ENCODE data around the gene LMNA. TPM values are rescaled to one million over a fixed set of nuclear protein-coding genes. Genes with fewer than 3 reads are reported as not detected.
A peak's percentile ranks its signal among the peaks of the same experiment; 100 is the strongest.

LMNA gene
- total RNA-seq, 2 experiments from 2014 or later, result 93.6 to 101 TPM

DNA sequence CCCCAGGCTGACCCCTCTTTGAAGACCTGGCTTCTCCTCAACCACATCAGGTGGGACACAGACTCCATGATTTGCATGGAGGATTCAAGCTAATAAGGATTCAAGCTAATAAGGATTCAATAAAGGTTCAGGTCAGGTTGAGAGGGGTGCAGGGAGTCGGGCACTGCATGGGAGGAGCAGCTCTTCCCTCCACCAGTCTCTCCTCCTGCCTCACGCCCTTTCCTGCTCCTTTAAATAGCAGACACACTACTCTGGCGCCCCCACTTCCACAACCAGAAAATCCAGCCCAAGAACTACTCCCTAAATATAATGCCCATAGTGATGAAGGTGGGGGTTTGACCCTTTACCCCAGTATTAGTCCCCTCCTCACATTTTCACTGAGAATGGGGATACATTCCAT, 39.3 kb upstream of the LMNA start:
- Mint-ChIP-seq H3K4me1 (peaks cover 2% of the 10 kb centered on the region), H3K9me3 (no peaks in the 10 kb centered on the region), H3K27ac (no peak overlapping the region), H3K4me3 (no peak overlapping the region), H3K27me3 (peaks cover 31% of the 10 kb centered on the region), H3K36me3 (ENCODE audit: low read depth) (no peaks in the 10 kb centered on the region)
- CTCF ChIA-PET, result interaction anchor here (1.4 kb wide), 1 partner anchor 9 kb away, joined by 5 read pairs; no protein-coding TSS in a partner anchor
- POLR2A ChIA-PET, result no interaction called here
- no peak for DNase-seq

DNA sequence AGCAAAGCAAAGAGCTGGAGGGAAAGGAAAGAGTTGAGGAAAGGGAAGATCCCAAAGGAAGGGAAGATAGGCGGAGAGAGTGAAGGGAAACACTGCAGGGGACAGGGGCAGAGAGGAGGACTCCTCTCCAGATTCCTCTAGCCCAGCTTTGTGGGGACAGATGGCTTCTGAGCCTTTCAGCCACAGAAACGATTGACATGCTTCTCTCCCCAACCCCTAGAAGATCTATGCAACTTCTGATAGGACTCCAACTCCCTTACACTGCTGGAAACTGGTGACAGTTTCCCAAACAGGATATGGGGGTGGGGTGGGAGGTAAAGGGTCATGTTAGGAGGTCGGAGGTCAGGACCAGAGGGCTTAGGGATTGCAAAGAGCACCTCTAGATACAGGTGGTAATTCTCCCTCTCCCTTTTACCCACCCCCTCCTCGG, 38.7 kb upstream of the LMNA start:
- Mint-ChIP-seq H3K4me3 (no peak overlapping the region), H3K27me3 (peaks cover 32% of the 10 kb centered on the region)
- CTCF ChIA-PET, result interaction anchor here (1.4 kb wide), 1 partner anchor 9 kb away, joined by 5 read pairs; no protein-coding TSS in a partner anchor

DNA sequence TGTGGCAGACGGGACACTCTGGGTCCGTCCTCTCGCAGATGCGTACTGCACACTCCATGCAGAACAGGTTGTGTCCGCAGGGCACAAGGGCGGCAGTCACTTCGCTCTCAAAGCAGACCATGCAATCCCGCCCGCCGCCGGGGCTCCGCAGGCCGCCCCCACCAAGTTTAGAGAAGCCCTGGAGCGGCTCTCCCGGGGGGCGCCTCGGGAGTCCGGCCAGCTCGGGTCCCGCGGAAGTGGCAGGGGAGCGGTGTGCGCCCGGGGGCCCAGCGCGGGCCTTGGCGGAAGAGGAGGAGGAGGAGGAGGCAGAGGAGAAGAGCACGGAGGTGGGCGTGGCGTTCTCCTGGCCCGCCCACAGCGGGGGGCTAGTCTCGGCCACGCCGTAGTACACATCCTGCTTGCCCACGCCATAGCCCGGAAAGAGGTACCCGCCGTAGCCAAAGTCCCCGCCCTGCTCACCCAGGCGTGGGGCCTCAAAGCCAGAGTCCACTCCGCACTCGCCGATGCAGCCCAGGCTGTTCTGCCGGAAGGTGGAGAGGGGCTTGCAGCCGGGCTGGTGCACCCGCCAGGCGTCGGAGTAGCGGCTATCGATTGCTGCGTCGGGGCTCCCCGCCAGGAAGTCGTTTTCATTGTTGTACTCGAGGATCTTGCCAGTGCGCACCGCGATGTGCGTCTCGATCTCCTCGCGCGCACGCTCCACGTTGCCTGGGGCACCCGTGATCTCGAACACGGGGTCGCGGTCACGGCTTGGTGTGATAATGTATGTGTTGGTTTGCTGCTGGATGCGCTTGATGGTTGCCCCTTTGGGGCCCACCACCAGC, 37.7 kb upstream of the LMNA start:
- Mint-ChIP-seq H3K9me3 (no peaks in the 10 kb centered on the region), H3K4me3 (no peak overlapping the region), H3K27me3 (peaks cover 37% of the 10 kb centered on the region), H3K36me3 (ENCODE audit: low read depth) (no peaks in the 10 kb centered on the region), H3K4me1 (peaks cover 6% of the 10 kb centered on the region), H3K27ac (no peak overlapping the region)
- ChIA-PET CTCF (no interaction called here), POLR2A (no interaction called here)
- DNase-seq, result no peak

More for the DNA sequence above, 38.7 kb upstream of the LMNA start:
- H3K36me3 Mint-ChIP-seq (ENCODE audit: low read depth), result no peaks in the 10 kb centered on the region
- DNase-seq, result no peak
- no peak overlapping the region for H3K27ac Mint-ChIP-seq
- POLR2A ChIA-PET, result no interaction called here
- H3K4me1 Mint-ChIP-seq, result peaks cover 2% of the 10 kb centered on the region
- H3K9me3 Mint-ChIP-seq, result no peaks in the 10 kb centered on the region

DNA sequence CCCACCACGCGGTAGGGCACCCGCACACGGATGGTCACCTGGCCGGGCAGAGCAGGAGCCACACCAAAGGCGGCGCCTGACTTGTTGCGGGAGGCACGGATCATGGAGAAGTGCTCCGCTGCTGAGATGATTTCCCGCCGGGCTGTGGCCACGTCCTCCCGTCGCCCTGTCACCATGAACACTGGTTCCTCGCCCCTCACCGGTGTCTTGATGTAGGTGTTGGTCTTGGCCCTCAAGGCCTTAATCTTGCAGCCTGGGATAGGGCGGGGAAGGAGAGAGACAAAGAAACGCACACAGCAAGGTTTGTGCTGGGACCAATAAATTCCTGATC, 37.1 kb upstream of the LMNA start:
- CTCF ChIA-PET, result no interaction called here
- Mint-ChIP-seq H3K27me3 (peaks cover 38% of the 10 kb centered on the region), H3K27ac (no peak overlapping the region), H3K4me3 (no peak overlapping the region), H3K36me3 (ENCODE audit: low read depth) (no peaks in the 10 kb centered on the region), H3K9me3 (no peaks in the 10 kb centered on the region), H3K4me1 (peaks cover 7% of the 10 kb centered on the region)
- DNase-seq, result no peak
- POLR2A ChIA-PET, result no interaction called here

DNA sequence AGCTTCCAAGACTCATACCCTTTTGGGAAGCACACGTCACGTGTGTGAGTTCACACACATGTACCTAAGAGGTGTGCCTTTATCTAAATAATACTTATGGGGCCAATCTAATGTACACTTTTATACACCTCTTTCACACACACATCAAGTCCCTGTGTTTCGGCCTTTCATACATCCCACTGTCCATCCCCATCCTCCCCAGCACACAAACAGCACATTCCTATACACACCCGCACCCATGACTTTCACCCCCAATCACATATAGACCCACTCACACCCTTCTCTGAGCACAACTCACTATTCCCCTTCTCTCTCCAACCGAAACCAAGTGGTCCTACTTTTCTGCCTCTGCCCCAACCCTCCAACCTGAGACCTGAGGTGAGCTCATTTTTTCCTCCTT, 35.8 kb upstream of the LMNA start:
- Mint-ChIP-seq H3K4me1 (peaks cover 10% of the 10 kb centered on the region), H3K36me3 (ENCODE audit: low read depth) (no peaks in the 10 kb centered on the region), H3K27ac (no peak overlapping the region), H3K27me3 (peaks cover 47% of the 10 kb centered on the region), H3K4me3 (no peak overlapping the region), H3K9me3 (no peaks in the 10 kb centered on the region)
- POLR2A ChIA-PET, result no interaction called here
- DNase-seq, result no peak
- CTCF ChIA-PET, result no interaction called here

DNA sequence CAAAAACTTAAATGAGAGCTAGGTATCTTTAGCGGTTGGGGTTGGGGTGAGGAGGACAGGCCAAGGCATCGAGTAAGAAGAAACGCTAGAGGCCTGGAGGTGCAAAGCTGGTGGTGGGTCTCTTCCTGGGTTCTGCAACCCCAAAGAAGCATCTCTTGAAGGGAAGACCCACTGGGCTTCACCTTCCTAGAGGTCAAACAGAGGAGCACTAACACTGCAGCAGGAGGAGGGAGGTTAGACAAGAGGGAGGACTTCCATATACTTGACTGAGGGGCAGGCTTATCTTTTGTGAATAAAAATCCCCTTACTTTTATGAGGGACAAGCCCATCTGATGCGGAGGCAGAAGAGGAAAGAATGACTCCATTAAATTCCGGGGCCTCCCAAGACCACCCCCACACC, 34.7 kb upstream of the LMNA start:
- Mint-ChIP-seq H3K27me3 (peaks cover 52% of the 10 kb centered on the region), H3K4me3 (no peak overlapping the region), H3K9me3 (no peaks in the 10 kb centered on the region), H3K4me1 (peaks cover 10% of the 10 kb centered on the region), H3K36me3 (ENCODE audit: low read depth) (no peaks in the 10 kb centered on the region), H3K27ac (no peak overlapping the region)
- CTCF ChIA-PET, result no interaction called here
- POLR2A ChIA-PET, result no interaction called here
- DNase-seq, result no peak

DNA sequence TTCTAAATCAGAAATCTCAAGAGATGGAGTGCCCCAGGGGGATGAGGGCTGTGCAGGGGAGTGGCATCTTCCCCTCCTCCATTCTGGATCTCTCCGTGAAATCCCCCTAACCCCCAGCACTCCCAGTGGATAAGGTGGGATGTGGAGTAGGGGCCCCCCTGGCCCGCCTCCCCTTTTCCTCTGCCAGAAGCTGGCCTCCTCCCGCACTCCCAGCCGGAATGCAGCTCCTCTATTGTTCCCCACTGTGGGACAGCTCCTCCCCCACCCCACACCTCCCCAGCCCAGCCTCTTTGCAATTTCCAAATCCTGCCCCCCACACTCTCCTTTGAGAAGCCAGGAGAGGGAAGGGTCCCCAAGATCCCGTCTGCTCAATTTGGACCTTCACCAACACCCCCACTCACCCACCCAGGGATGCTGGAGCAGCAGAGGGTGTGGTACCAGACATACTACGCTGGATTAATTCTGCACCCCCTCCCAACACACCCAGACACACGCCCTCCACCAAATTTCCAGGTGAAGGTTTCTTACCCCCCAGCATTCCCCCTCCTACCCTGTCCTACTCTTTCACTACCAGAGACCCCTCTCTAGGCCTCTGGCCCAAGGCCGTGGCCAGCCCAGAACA, 34.2 kb upstream of the LMNA start:
- ChIA-PET POLR2A (no interaction called here), CTCF (no interaction called here)
- no peak for DNase-seq
- Mint-ChIP-seq H3K4me3 (no peak overlapping the region), H3K4me1 (peaks cover 10% of the 10 kb centered on the region), H3K27ac (no peak overlapping the region), H3K36me3 (ENCODE audit: low read depth) (no peaks in the 10 kb centered on the region), H3K9me3 (no peaks in the 10 kb centered on the region), H3K27me3 (peaks cover 54% of the 10 kb centered on the region)

DNA sequence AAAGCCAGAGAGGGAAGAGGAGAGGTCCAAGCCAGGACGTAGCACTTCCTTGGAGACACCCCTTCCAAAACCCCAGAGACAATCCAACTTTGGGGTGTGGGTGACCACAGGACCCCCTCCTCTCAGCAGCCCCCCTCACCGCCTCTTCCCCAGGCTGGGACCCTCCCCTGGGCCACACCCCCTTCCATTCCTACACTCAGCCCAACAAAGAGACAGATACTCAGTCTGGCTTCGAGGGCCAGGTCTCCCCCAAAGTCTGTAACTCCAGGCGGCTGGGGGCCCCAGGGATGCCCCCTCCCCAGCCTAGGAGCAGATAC, 33.7 kb upstream of the LMNA start:
- CTCF ChIA-PET, result no interaction called here
- Mint-ChIP-seq H3K9me3 (no peaks in the 10 kb centered on the region), H3K27me3 (peaks cover 54% of the 10 kb centered on the region), H3K4me3 (no peak overlapping the region), H3K27ac (no peak overlapping the region), H3K4me1 (peaks cover 8% of the 10 kb centered on the region), H3K36me3 (ENCODE audit: low read depth) (no peaks in the 10 kb centered on the region)
- no peak for DNase-seq
- POLR2A ChIA-PET, result no interaction called here

DNA sequence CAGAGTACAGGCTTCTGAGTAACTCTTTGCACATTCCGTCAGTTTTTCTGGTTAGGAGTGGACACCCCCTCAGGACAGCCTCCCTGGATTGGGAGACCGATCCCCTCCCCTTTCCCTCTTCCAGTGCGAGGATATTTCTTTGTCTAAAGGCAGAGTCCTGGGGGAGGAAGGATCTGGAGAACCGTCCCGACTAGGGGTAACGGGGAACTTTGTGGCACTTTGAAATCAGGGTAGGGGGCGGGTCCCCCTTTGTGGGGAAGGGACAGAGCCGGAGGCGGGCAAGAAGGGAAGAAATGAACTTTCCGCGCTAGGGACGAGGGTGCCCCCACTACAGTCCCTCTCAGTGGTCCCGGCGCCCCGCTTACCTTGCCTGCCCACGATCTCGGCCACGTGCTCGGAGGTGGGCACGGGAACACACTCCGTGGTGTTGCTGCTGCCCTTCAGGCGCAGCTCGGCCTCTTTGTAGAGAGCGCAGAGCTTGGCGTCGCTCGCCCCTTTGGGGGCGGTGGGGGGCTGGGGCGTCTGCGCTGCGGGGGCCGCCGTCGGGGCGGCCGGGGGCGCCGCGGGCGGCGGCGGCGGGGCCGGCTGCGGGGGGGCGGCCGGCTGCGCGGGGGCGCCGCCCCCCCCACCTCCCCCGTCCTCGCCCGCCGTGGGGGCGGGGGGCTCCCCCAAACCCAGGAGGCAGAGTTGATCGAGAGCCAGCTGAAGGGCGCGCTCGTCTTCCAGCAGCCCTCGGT, 33.2 kb upstream of the LMNA start:
- Mint-ChIP-seq H3K9me3 (no peaks in the 10 kb centered on the region), H3K27me3 (peaks cover 58% of the 10 kb centered on the region), H3K36me3 (ENCODE audit: low read depth) (no peaks in the 10 kb centered on the region), H3K4me1 (peaks cover 8% of the 10 kb centered on the region), H3K4me3 (peak overlapping the region; percentile 52), H3K27ac (no peak overlapping the region)
- ChIA-PET POLR2A (no interaction called here), CTCF (interaction anchor here (1.9 kb wide), 1 partner anchor 15 kb away, joined by 4 read pairs; no protein-coding TSS in a partner anchor)
- DNase-seq, result no peak

DNA sequence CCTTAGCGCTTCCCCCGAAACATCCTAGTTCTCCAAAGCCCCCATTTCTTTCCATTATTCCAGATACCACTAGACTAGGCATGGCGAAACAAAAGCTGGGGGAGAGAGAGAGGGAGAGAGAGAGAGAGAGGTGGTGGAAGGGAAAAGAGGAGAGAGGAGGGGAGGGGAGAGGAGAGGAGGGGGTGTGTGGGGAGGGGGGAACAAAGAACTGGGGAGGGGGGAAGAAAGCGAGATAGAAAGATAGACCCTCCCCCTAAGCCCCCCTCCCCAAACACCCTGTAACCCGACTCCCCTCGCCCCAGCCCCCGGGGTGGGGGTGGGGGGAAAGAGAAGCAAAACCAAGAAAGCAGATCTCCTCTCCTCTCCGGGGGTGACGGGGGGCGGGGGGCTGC, 32.6 kb upstream of the LMNA start:
- Mint-ChIP-seq H3K27ac (no peak overlapping the region), H3K4me1 (peaks cover 8% of the 10 kb centered on the region), H3K27me3 (peaks cover 63% of the 10 kb centered on the region), H3K4me3 (peak overlapping the region; percentile 74), H3K36me3 (ENCODE audit: low read depth) (no peaks in the 10 kb centered on the region), H3K9me3 (no peaks in the 10 kb centered on the region)
- CTCF ChIA-PET, result interaction anchor here (1.6 to 1.9 kb wide), 2 partner anchors 15 kb away, joined by 4 to 5 read pairs; no protein-coding TSS in a partner anchor
- POLR2A ChIA-PET, result no interaction called here
- DNase-seq, result no peak

DNA sequence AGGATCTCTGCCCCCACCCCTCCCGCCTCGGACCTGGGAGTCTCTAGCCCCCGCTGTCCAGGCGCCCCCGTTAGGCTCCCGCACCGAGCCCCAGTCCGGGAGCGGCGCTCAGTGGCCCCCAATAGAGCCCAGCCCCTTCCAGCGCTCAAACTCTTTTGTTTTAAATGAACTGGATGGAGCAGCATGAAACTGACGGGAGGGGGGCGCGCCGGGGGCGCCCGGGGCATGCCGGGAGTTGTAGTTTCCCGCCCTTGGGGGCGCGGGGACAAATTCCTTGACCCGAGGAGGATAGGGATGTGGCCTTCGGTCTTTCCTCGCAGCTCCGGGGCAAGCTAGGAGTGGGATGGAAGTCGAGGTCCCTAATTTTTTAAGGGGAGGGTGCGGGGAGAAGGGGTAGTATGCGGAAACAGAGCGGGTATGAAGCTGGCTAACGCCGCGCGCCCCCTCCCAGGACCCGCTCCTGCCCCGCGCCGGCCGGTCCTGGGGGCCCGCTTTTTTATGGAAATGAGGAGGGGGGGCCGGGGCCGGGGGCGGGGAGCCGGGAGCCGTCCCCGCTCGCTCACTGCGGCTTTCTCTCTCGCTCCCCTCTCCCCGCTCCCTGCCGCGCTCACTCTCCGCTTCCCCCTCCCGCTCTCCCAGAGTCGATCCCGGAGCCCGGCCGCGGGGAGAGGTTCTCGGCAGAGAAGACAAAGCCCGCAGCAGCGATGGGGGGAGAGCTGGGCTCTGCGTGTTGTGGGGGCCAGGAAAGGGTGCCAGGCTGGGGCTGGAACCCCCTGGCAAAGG, 32.0 kb upstream of the LMNA start, which contains the start of gene MEX3A:
Gene MEX3A, minus strand, starts transcription at position 157 of the 783 bp plus-strand sequence. CDS start 467 bp downstream, outside the sequence.
- peak; percentile 66 for DNase-seq
- Mint-ChIP-seq H3K4me3 (peak within 1 kb of the TSS; percentile 74), H3K27ac (no peak within 1 kb of the TSS), H3K36me3 (ENCODE audit: low read depth) (no peaks in the 10 kb centered on the region), H3K4me1 (peaks cover 8% of the 10 kb centered on the region), H3K27me3 (peaks cover 67% of the 10 kb centered on the region), H3K9me3 (no peaks in the 10 kb centered on the region)
- CTCF ChIA-PET, result interaction anchor here (1.4 to 1.9 kb wide), 4 partner anchors 14 to 63 kb away, joined by 4 to 5 read pairs (median 5); no protein-coding TSS in a partner anchor
- POLR2A ChIA-PET, result no interaction called here

DNA sequence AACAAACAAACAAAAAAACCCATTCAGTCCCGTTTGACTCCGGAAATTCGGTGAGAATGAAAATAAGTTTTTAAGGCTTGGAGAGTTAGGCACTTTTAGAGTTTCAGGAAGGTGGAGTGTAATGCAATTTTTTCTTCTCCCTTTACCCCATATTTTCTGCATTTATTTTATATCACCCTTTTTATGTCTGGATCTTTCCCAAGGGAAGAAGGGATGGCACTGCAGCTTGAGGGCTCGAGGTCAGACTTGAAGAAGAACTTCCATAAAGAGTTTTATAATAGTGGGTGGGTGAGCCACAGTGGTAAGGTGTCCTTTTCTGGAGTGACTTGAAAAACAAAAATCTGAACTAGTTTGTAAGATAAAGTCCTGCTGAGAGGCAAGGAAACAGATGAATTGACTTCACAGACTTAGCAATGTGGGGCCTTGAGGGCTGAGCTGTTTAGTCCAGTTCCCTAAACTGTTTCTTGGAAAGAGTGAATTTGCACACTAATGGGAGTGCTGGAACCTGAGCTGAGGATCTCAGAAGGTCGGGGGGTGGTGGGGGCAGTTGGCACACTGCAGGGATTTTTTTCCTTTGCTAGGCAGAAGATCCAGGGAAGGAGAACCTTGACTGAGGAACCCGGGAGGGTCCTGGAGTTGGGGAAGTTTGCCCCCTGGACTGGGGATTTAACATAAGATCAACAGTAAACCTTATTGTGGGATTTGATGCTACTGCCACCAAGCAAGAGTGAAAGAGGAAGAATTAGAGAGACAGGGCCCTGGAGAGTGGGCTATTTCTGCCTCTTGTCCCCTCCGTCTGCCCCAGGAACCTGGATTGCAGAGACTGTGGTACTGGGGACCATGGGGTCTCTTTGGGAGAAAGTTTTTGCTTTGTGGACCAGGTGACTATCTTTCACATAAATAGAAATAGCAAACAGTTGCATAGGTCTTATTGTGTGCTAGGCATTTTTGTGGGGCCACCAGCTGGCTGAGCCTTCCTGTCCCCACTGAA, 30.4 kb upstream of the LMNA start:
- Mint-ChIP-seq H3K4me3 (peak overlapping the region; percentile 3), H3K27me3 (peaks cover 55% of the 10 kb centered on the region), H3K4me1 (peaks cover 8% of the 10 kb centered on the region), H3K9me3 (no peaks in the 10 kb centered on the region), H3K36me3 (ENCODE audit: low read depth) (no peaks in the 10 kb centered on the region), H3K27ac (no peak overlapping the region)
- CTCF ChIA-PET, result interaction anchor here (0.6 to 17.8 kb wide), 5 partner anchors 13 to 62 kb away, joined by 5 to 612 read pairs (median 5); no protein-coding TSS in a partner anchor
- DNase-seq, result no peak
- POLR2A ChIA-PET, result no interaction called here

Measured in activated CD4-positive, alpha-beta memory T cell treated with anti-CD3 and anti-CD28 coated beads, Interleukin-2, amount 10 ng/mL, durations not matched to agents 7 days and 5 days (primary cell).